C4-2B (cell line): ENCODE data around the gene DRC3.

Experiments
- H3K27ac ChIP-seq: fragments of 450-650 bp; 2 replicates; pipeline ENCODE4 v1.5.1; 2017
- CTCF ChIP-seq: fragments of 450-650 bp; conservative IDR thresholded peaks from 2 replicates; pipeline ENCODE4 v1.5.1; 2017; ENCODE audit warnings: mild to moderate bottlenecking
- ZFX ChIP-seq: fragments of 450-650 bp; IDR thresholded peaks from 2 replicates; pipeline ENCODE4 v1.6.1; 2017

Gene DRC3

DNA sequence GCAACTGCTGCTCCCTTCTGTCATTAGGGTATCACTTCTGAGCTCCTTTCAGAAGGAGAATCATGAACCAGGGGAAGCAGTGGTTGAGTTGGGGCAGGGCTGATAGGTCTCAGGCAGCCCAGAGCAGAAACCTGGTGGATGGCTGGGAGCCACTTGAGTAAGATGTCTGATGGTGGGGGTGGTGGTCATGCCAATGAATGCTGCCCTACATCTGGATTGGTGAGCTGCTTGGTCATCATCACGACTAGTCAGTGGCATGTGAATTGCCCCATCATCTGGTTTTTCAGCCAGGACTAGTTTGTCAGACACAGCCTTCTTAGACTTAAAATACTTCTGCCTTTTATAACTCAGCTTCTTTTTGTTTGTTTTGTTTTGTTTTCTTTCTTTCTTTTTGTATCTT lies 69.1 kb downstream of the DRC3 start:
- no peak for TF ChIP-seq ZFX
- no peak for TF ChIP-seq CTCF
- no peak overlapping the region for H3K27ac ChIP-seq

GRCh38 chr17:18042983-18043382 lies 70.3 kb downstream of the DRC3 start:
- TF ChIP-seq CTCF (no peak), ZFX (no peak)
- no peak overlapping the region for H3K27ac ChIP-seq

- TF ChIP-seq CTCF = peak; percentile 57
- TF ChIP-seq ZFX = no peak
Measured at GRCh38 chr17:18043491-18043890, 70.8 kb downstream of the DRC3 start.

GRCh38 chr17:18044609-18045008 lies 71.9 kb downstream of the DRC3 start:
- TF ChIP-seq CTCF = no peak
- TF ChIP-seq ZFX = no peak
- H3K27ac ChIP-seq = no peak overlapping the region

More at GRCh38 chr17:18043491-18043890, 70.8 kb downstream of the DRC3 start:
- no peak overlapping the region for H3K27ac ChIP-seq

DNA sequence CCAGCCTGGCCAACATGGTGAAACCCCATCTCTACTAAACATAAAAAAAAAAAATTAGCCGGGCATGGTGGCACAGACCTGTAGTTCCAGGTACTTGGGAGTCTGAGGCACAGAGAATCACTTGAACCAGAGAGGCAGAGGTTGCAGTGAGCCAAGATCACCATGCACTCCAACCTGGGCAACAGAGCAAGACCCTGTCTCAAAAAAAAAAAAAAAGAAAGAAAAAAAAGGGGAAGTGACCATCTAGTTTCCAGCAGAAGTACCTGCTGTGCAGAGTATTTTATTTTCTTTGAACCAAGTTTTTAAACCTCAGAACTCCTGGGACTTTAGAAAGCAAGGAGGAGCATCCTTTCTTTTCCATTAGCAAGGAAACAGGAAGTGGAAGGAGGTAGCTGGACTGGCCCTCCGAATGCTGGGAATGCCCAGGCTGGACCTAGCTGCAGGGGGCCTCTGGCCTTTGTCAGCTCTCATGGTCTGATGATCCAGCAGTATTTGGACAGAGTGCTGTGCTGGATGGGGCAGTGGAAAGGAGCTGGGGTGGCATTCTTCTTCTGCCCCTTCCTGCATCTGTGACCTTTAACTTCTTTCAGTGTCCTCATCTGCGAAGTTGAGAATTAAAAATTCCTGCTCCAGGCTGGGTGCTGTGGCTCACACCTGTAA lies 73.2 kb downstream of the DRC3 start:
- H3K27ac ChIP-seq = no peak overlapping the region
- TF ChIP-seq CTCF (no peak), ZFX (no peak)

- TF ChIP-seq CTCF (no peak), ZFX (no peak)
- H3K27ac ChIP-seq = peak overlapping the region; percentile 12; the same call in 1 of the 2 replicates
Measured at GRCh38 chr17:18055597-18055996, 82.9 kb downstream of the DRC3 start.

GRCh38 chr17:18056214-18056613 lies 83.6 kb downstream of the DRC3 start:
- TF ChIP-seq CTCF = no peak
- no peak for TF ChIP-seq ZFX
- H3K27ac ChIP-seq = peak overlapping the region; percentile 12; the same call in 1 of the 2 replicates
